ENCODE results near the gene KCNAB2. TPM values are rescaled to one million over a fixed set of nuclear protein-coding genes. Genes with fewer than 3 reads are reported as not detected.

The KCNAB2 gene
- total and polyA plus RNA-seq, 4 donors = 1.8 to 5.9 (median 4.5) TPM

GRCh38 chr1:6130596-6130995, 84.9 kb downstream of the KCNAB2 start:
- Histone ChIP-seq H3K9me3 (ENCODE audit: control insufficient read depth in 4 of 4, low read length in 3 of 4) (peaks cover 0 to 6% (median 5%) of the 10 kb centered on the region in 4 donors), H3K36me3 (ENCODE audit: control insufficient read depth in 4 of 4, insufficient read depth in 3 of 4, low read depth in 1 of 4, low read length in 3 of 4) (no peaks in the 10 kb centered on the region), H3K4me3 (ENCODE audit: low read depth in 1 of 3, low read length in 3 of 3) (no peak overlapping the region), H3K4me1 (ENCODE audit: control insufficient read depth in 4 of 4, insufficient read depth in 4 of 4, low read length in 3 of 4) (peaks cover 0 to 3% (median 0%) of the 10 kb centered on the region in 4 donors), H3K27me3 (ENCODE audit: control insufficient read depth in 4 of 4, insufficient read depth in 4 of 4, low read length in 3 of 4) (peaks cover 0 to 7% (median 0%) of the 10 kb centered on the region in 4 donors), H3K9ac (ENCODE audit: low read depth in 1 of 2, low read length in 2 of 2) (no peak overlapping the region), H3K27ac (ENCODE audit: low read depth in 1 of 2, low read length in 2 of 2) (no peak overlapping the region)
- DNase-seq (ENCODE audit: low spot score) = no peak
- WGBS = 78% methylated on average over 7 of the region's 7 CpGs
- TF ChIP-seq ATF3 (IDR thresholded peaks at IDR 0.05) = no peak
- no peak for TF ChIP-seq FOXA1 (IDR thresholded peaks at IDR 0.05)
- no peak for TF ChIP-seq YY1 (IDR thresholded peaks at IDR 0.05)
- TF ChIP-seq RAD21 (IDR thresholded peaks at IDR 0.05) = no peak
- TF ChIP-seq REST (IDR thresholded peaks at IDR 0.05) = no peak
- no peak for TF ChIP-seq RXRA (IDR thresholded peaks at IDR 0.05)
- TF ChIP-seq JUND (IDR thresholded peaks at IDR 0.05) = no peak
- TF ChIP-seq MAX (IDR thresholded peaks at IDR 0.05) = no peak
- TF ChIP-seq HNF4G (IDR thresholded peaks at IDR 0.05) = no peak
- no peak for TF ChIP-seq CTCF (IDR thresholded peaks at IDR 0.05; ENCODE audit: low read depth, low read length, missing input control)
- no peak for TF ChIP-seq ZBTB33 (IDR thresholded peaks at IDR 0.05)
- no peak for TF ChIP-seq GABPA (IDR thresholded peaks at IDR 0.05 in 1 of 2, conservative IDR thresholded peaks at IDR 0.05 in 1 of 2)

GRCh38 chr1:6131561-6131960, 85.9 kb downstream of the KCNAB2 start:
- H3K9me3 ChIP-seq (ENCODE audit: control insufficient read depth in 4 of 4, low read length in 3 of 4) = peaks cover 0 to 6% (median 5%) of the 10 kb centered on the region in 4 donors
- no peaks in the 10 kb centered on the region for H3K36me3 ChIP-seq (ENCODE audit: control insufficient read depth in 4 of 4, insufficient read depth in 3 of 4, low read depth in 1 of 4, low read length in 3 of 4)
- no peak overlapping the region for H3K27ac ChIP-seq (ENCODE audit: low read depth in 1 of 2, low read length in 2 of 2)
- H3K27me3 ChIP-seq (ENCODE audit: control insufficient read depth in 4 of 4, insufficient read depth in 4 of 4, low read length in 3 of 4) = peaks cover 0 to 7% (median 0%) of the 10 kb centered on the region in 4 donors
- DNase-seq (ENCODE audit: low spot score) = no peak
- no peak overlapping the region for H3K4me3 ChIP-seq (ENCODE audit: low read depth in 1 of 3, low read length in 3 of 3)
- H3K4me1 ChIP-seq (ENCODE audit: control insufficient read depth in 4 of 4, insufficient read depth in 4 of 4, low read length in 3 of 4) = peaks cover 0 to 3% (median 0%) of the 10 kb centered on the region in 4 donors
- no peak for TF ChIP-seq REST (IDR thresholded peaks at IDR 0.05)
- TF ChIP-seq HNF4A (conservative IDR thresholded peaks at IDR 0.05) = no peak
- TF ChIP-seq FOXA2 (IDR thresholded peaks at IDR 0.05) = no peak
- no peak for TF ChIP-seq YY1 (IDR thresholded peaks at IDR 0.05)
- no peak for TF ChIP-seq JUND (IDR thresholded peaks at IDR 0.05)
- TF ChIP-seq EGR1 (IDR thresholded peaks at IDR 0.05; ENCODE audit: low read depth in 2 of 2) = no peak
- no peak for TF ChIP-seq CTCF (IDR thresholded peaks at IDR 0.05; ENCODE audit: low read depth, low read length, missing input control)
- H3K9ac ChIP-seq (ENCODE audit: low read depth in 1 of 2, low read length in 2 of 2) = no peak overlapping the region
- 90% methylated on average over 9 of the region's 9 CpGs for WGBS

Measured in liver (tissue), 9 donors.